Esophagus muscularis mucosa (tissue), 3 donors: ENCODE results near the gene TMEM8B.

ENCODE experiments used
- CTCF ChIP-seq, 3 experiments: fragments of 200-600 bp in 2 of 3; fragments of 450-650 bp in 1 of 3; sonication (generic) in 2 of 3; IDR thresholded peaks; one replicate each; pipeline ENCODE4 v1.5.1; 2017 to 2019; ENCODE audit warnings: antibody characterized with exemption in 3 of 3, mild to moderate bottlenecking in 2 of 3, moderate library complexity in 1 of 3
- POLR2A ChIP-seq: fragments of 450-650 bp; IDR thresholded peaks from one replicate; pipeline ENCODE4 v1.6.1; 2017; ENCODE audit warnings: antibody characterized with exemption, moderate library complexity, mild to moderate bottlenecking, low read depth

DNA sequence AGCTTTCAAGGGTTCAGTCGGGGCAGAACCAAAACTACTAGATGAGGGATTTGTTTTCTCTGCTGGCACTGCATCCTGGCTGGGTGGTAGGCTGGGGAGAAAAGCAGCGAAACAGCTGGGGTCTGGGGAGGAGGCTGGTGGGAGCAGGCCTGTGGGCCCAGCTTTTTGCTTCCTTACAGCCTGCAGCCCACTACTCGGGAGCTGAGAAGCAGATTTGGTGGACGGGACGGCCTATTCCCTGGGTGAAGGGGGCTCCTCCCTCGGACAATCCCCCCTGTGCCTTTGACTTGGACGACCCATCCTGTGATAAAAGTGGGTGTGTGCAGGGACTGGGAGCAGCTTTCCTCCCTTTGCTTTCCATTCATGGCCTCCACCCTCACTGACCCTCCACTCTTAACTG is 28.5 kb upstream of the TMEM8B start:
- TF ChIP-seq CTCF (IDR thresholded peaks at IDR 0.05) = no peak
- TF ChIP-seq POLR2A = no peak
